HEK293 (cell line): Measurements from ENCODE around the gene PDE3A.
"Not testable (repeated sequence)": the region's sequence is repeated elsewhere in the genome, so short reads cannot be mapped to it uniquely, and the experiment has no call there.

Experiments used
- CTCF ChIA-PET: fragments of 350-600 bp; formaldehyde crosslinking; extraction: SDS; loops from one replicate; lab custom pipeline; 2021; ENCODE audit warnings: antibody characterized with exemption; lab: Yijun Ruan, JAX
- POLR2A ChIA-PET: fragments of 300-600 bp; formaldehyde crosslinking; extraction: SDS; loops from one replicate; lab custom pipeline; 2020; ENCODE audit warnings: antibody characterized with exemption, inconsistent platforms; lab: Yijun Ruan, JAX
- H3K27ac ChIP-seq: fragments of 200-500 bp; sonication (Bioruptor generic); 2 replicates; pipeline ENCODE4 v1.5.1; 2014; ENCODE audit warnings: low read depth, low read length, control low read depth, inconsistent platforms; ENCODE audit errors: extremely low read depth
- H3K36me3 ChIP-seq, 2 experiments: fragments of 200-500 bp in 1 of 2; sonication (Bioruptor generic) in 1 of 2; 1 replicate in 1 of 2; 2 replicates in 1 of 2; pipeline ENCODE4 v1.5.1; 2014 to 2017; ENCODE audit warnings: inconsistent platforms in 2 of 2, low read length in 2 of 2; ENCODE audit not compliant: control insufficient read depth in 2 of 2, insufficient read depth in 1 of 2
- H3K4me1 ChIP-seq: fragments of 200-500 bp; sonication (Bioruptor generic); 2 replicates; pipeline ENCODE4 v1.5.1; 2014; ENCODE audit warnings: mild to moderate bottlenecking, low read length, inconsistent platforms; ENCODE audit not compliant: control insufficient read depth, insufficient read depth
- H3K4me3 ChIP-seq: 2 replicates; pipeline ENCODE4 v1.5.1; 2011; ENCODE audit warnings: low read depth, mild to moderate bottlenecking, control low read depth, low read length, moderate library complexity
- H3K9me3 ChIP-seq: fragments of 200-500 bp; sonication (Bioruptor generic); 2 replicates; pipeline ENCODE4 v1.5.1; 2014; ENCODE audit warnings: low read depth, low read length, inconsistent platforms; ENCODE audit not compliant: control insufficient read depth, insufficient read depth
- SETDB1 ChIP-seq: IDR thresholded peaks from one replicate; pipeline ENCODE4 v1.6.1; 2017; ENCODE audit warnings: mild to moderate bottlenecking, low read length, moderate library complexity, mixed read lengths; ENCODE audit not compliant: insufficient read length
- ZBTB11 ChIP-seq: fragments of 450-650 bp; formaldehyde crosslinking; conservative IDR thresholded peaks from 2 replicates; pipeline ENCODE4 v1.5.1; 2016; ENCODE audit warnings: low read depth, missing biosample characterization, missing genetic modification characterization
- ZBTB26 ChIP-seq: fragments of 450-650 bp; formaldehyde crosslinking; optimal IDR thresholded peaks from 2 replicates; pipeline ENCODE3; 2016; ENCODE audit warnings: missing biosample characterization, mild to moderate bottlenecking, missing genetic modification characterization
- ZEB2 ChIP-seq: fragments of 450-650 bp; formaldehyde crosslinking; IDR thresholded peaks from 2 replicates; pipeline ENCODE4 v1.5.1; 2016; ENCODE audit warnings: missing biosample characterization, missing genetic modification characterization
- ZNF146 ChIP-seq: fragments of 450-650 bp; formaldehyde crosslinking; IDR thresholded peaks from 2 replicates; pipeline ENCODE4 v1.5.1; 2016; ENCODE audit warnings: missing biosample characterization, missing genetic modification characterization
- ZNF266 ChIP-seq: fragments of 450-650 bp; formaldehyde crosslinking; IDR thresholded peaks from 2 replicates; pipeline ENCODE4 v1.5.1; 2016; ENCODE audit warnings: missing biosample characterization, missing genetic modification characterization, low read depth
- ZNF449 ChIP-seq: fragments of 450-650 bp; formaldehyde crosslinking; IDR thresholded peaks from 2 replicates; pipeline ENCODE4 v1.5.1; 2017; ENCODE audit warnings: missing biosample characterization, mild to moderate bottlenecking, missing genetic modification characterization, moderate library complexity
- ZNF501 ChIP-seq: fragments of 450-650 bp; formaldehyde crosslinking; IDR thresholded peaks from 2 replicates; pipeline ENCODE4 v1.5.1; 2016; ENCODE audit warnings: missing biosample characterization, missing genetic modification characterization
- ZNF514 ChIP-seq: fragments of 450-650 bp; formaldehyde crosslinking; IDR thresholded peaks from 2 replicates; pipeline ENCODE4 v1.5.1; 2016; ENCODE audit warnings: missing biosample characterization, missing genetic modification characterization
- ZNF555 ChIP-seq: fragments of 450-650 bp; formaldehyde crosslinking; conservative IDR thresholded peaks from 2 replicates; pipeline ENCODE4 v1.5.1; 2017; ENCODE audit warnings: missing biosample characterization, mild to moderate bottlenecking, missing genetic modification characterization, inconsistent platforms
- ZNF629 ChIP-seq: fragments of 450-650 bp; formaldehyde crosslinking; IDR thresholded peaks from 2 replicates; pipeline ENCODE4 v1.5.1; 2017; ENCODE audit warnings: missing biosample characterization, missing genetic modification characterization
- ZNF654 ChIP-seq: fragments of 450-650 bp; formaldehyde crosslinking; IDR thresholded peaks from 2 replicates; pipeline ENCODE4 v1.5.1; 2016; ENCODE audit warnings: low read depth, missing biosample characterization, missing genetic modification characterization
- ZNF701 ChIP-seq: fragments of 450-650 bp; formaldehyde crosslinking; IDR thresholded peaks from 2 replicates; pipeline ENCODE4 v1.5.1; 2016; ENCODE audit warnings: missing biosample characterization, missing genetic modification characterization
- ZNF704 ChIP-seq: fragments of 450-650 bp; formaldehyde crosslinking; IDR thresholded peaks from 2 replicates; pipeline ENCODE4 v1.5.1; 2016; ENCODE audit warnings: missing biosample characterization, missing genetic modification characterization
- ZNF777 ChIP-seq: fragments of 450-650 bp; formaldehyde crosslinking; IDR thresholded peaks from 2 replicates; pipeline ENCODE4 v1.5.1; 2017; ENCODE audit warnings: missing biosample characterization, missing genetic modification characterization, borderline replicate concordance

Gene PDE3A

GRCh38 chr12:20548611-20549010, 180.3 kb downstream of the PDE3A start:
- Histone ChIP-seq H3K36me3 (no peaks in the 10 kb centered on the region), H3K27ac (no peak overlapping the region), H3K4me3 (no peak overlapping the region), H3K4me1 (no peaks in the 10 kb centered on the region), H3K9me3 (no peaks in the 10 kb centered on the region)
- TF ChIP-seq ZNF449 (tag by site-specific recombination) (no peak), ZNF555 (tag by site-specific recombination) (no peak), ZNF704 (no peak), ZNF777 (tag by site-specific recombination) (no peak)
- ChIA-PET POLR2A (no interaction called here), CTCF (interaction anchor here (0.8 to 1.8 kb wide), 5 partner anchors 11 to 24 kb away, joined by 3 to 7 read pairs (median 3); no protein-coding TSS in a partner anchor)

GRCh38 chr12:20549108-20549719, 180.9 kb downstream of the PDE3A start:
- ChIA-PET POLR2A (no interaction called here), CTCF (interaction anchor here (0.6 to 1.8 kb wide), 7 partner anchors 11 to 810 kb away, joined by 3 to 7 read pairs (median 3); no protein-coding TSS in a partner anchor)
- Histone ChIP-seq H3K36me3 (no peaks in the 10 kb centered on the region), H3K9me3 (no peaks in the 10 kb centered on the region), H3K27ac (no peak overlapping the region), H3K4me1 (no peaks in the 10 kb centered on the region), H3K4me3 (no peak overlapping the region)
- TF ChIP-seq ZNF654 (tag by site-specific recombination) (0 out of 2 replicates have a peak, but pooled peaks have one; percentile 9), ZNF146 (tag by site-specific recombination) (no peak)

GRCh38 chr12:20551742-20552442, 183.6 kb downstream of the PDE3A start:
- H3K36me3 ChIP-seq, H3K4me3 ChIP-seq, POLR2A ChIA-PET, H3K9me3 ChIP-seq, CTCF ChIA-PET, H3K27ac ChIP-seq, H3K4me1 ChIP-seq: not testable (repeated sequence)

- POLR2A ChIA-PET, H3K4me1 ChIP-seq, CTCF ChIA-PET, H3K4me3 ChIP-seq, H3K36me3 ChIP-seq, H3K27ac ChIP-seq, H3K9me3 ChIP-seq: not testable (repeated sequence)
Observed at GRCh38 chr12:20552586-20552985, 184.2 kb downstream of the PDE3A start.

GRCh38 chr12:20555015-20555414, 186.7 kb downstream of the PDE3A start:
- Histone ChIP-seq H3K36me3 (no peaks in the 10 kb centered on the region), H3K4me1 (no peaks in the 10 kb centered on the region), H3K27ac (no peak overlapping the region), H3K4me3 (no peak overlapping the region), H3K9me3 (no peaks in the 10 kb centered on the region)
- ChIA-PET CTCF (no interaction called here), POLR2A (no interaction called here)
- TF ChIP-seq ZNF501 (tag by site-specific recombination) (no peak), ZNF701 (tag by site-specific recombination) (no peak), ZEB2 (no peak), SETDB1 (no peak), ZBTB11 (tag by site-specific recombination) (no peak), ZBTB26 (tag by site-specific recombination) (no peak), ZNF514 (tag by site-specific recombination) (no peak), ZNF629 (no peak), ZNF146 (tag by site-specific recombination) (no peak), ZNF266 (tag by site-specific recombination) (no peak)
